G401 (cell line): ENCODE results near the gene DCHS2. TPM values are rescaled to one million over a fixed set of nuclear protein-coding genes. Genes with fewer than 3 reads are reported as not detected.

Experiments used
- DNase-seq: peaks from one replicate; pipeline ENCODE4 v3.0.0-alpha.2; 2015; ENCODE audit warnings: low spot score
- in situ Hi-C: cut with HindIII; loops from 2 replicates; pipeline ENCODE4 v1.10.0; 2016; ENCODE audit warnings: low sequenced_read_pairs, mixed read lengths
- total RNA-seq: library from RNA; depleted of rRNA; stranded (reverse); fragments of >200 nt; shearing (Covaris generic); gene quantifications from 2 replicates; pipeline ENCODE4 v1.2.3, GENCODE V29; 2014

DCHS2 gene
- total RNA-seq, 1 experiment from 2014 or later, result not detected

- in situ Hi-C loops, result no loop called here
These were observed 4.3 kb upstream of the DCHS2 start for GRCh38 chr4:154495867-154496266.

GRCh38 chr4:154492288-154492687 is 689 bp upstream of the DCHS2 start:
- in situ Hi-C loops, result no loop called here
- no peak for DNase-seq

More at GRCh38 chr4:154495867-154496266, 4.3 kb upstream of the DCHS2 start:
- DNase-seq, result no peak

- DNase-seq, result no peak
- in situ Hi-C loops, result no loop called here
These were observed 837 bp downstream of the DCHS2 start for GRCh38 chr4:154490583-154491340.

GRCh38 chr4:154490234-154490582 is 1.4 kb downstream of the DCHS2 start:
- DNase-seq, result no peak

GRCh38 chr4:154489558-154490233 is 1.9 kb downstream of the DCHS2 start:
- DNase-seq, result no peak
- in situ Hi-C loops, result no loop called here

More at GRCh38 chr4:154490234-154490582, 1.4 kb downstream of the DCHS2 start:
- in situ Hi-C loops, result no loop called here

- DNase-seq, result no peak
- in situ Hi-C loops, result no loop called here
These were observed 4.5 kb downstream of the DCHS2 start for GRCh38 chr4:154487145-154487544.

- in situ Hi-C loops, result no loop called here
- no peak for DNase-seq
These were observed 6.3 kb downstream of the DCHS2 start for GRCh38 chr4:154485127-154485773.

- no peak for DNase-seq
These were observed 13.1 kb downstream of the DCHS2 start for GRCh38 chr4:154478547-154478946.

GRCh38 chr4:154478128-154478527 is 13.5 kb downstream of the DCHS2 start:
- no peak for DNase-seq

More at GRCh38 chr4:154478547-154478946, 13.1 kb downstream of the DCHS2 start:
- in situ Hi-C loops, result no loop called here

GRCh38 chr4:154476232-154476631 is 15.4 kb downstream of the DCHS2 start:
- in situ Hi-C loops, result no loop called here
- no peak for DNase-seq

More at GRCh38 chr4:154478128-154478527, 13.5 kb downstream of the DCHS2 start:
- in situ Hi-C loops, result no loop called here

- in situ Hi-C loops, result no loop called here
- no peak for DNase-seq
These were observed 15.8 kb downstream of the DCHS2 start for GRCh38 chr4:154475820-154476219.

- in situ Hi-C loops, result no loop called here
These were observed 18.1 kb downstream of the DCHS2 start for GRCh38 chr4:154473497-154473896.

GRCh38 chr4:154472858-154473257 is 18.7 kb downstream of the DCHS2 start:
- in situ Hi-C loops, result no loop called here

More at GRCh38 chr4:154473497-154473896, 18.1 kb downstream of the DCHS2 start:
- DNase-seq, result no peak

GRCh38 chr4:154471526-154472331 is 19.9 kb downstream of the DCHS2 start:
- DNase-seq, result no peak
- in situ Hi-C loops, result no loop called here

More at GRCh38 chr4:154472858-154473257, 18.7 kb downstream of the DCHS2 start:
- no peak for DNase-seq

- in situ Hi-C loops, result no loop called here
- DNase-seq, result no peak
These were observed 20.6 kb downstream of the DCHS2 start for GRCh38 chr4:154471032-154471431.

GRCh38 chr4:154467886-154468285 is 23.7 kb downstream of the DCHS2 start:
- DNase-seq, result no peak
- in situ Hi-C loops, result no loop called here

- in situ Hi-C loops, result no loop called here
These were observed 25.3 kb downstream of the DCHS2 start for GRCh38 chr4:154466336-154466735.

GRCh38 chr4:154465085-154465484 is 26.5 kb downstream of the DCHS2 start:
- no peak for DNase-seq
- in situ Hi-C loops, result no loop called here

More at GRCh38 chr4:154466336-154466735, 25.3 kb downstream of the DCHS2 start:
- DNase-seq, result no peak

GRCh38 chr4:154464654-154465053 is 26.9 kb downstream of the DCHS2 start:
- DNase-seq, result no peak
- in situ Hi-C loops, result no loop called here
